Stimulated activated CD8-positive, alpha-beta memory T cell treated with anti-CD3 and anti-CD28 coated beads, Interleukin-15, amount 100 ng/mL, for 48 hours (primary cell): ENCODE results near the gene SYNGR3.
A peak's percentile ranks its signal among the peaks of the same experiment; 100 is the strongest.
"Not testable (repeated sequence)": the region's sequence is repeated elsewhere in the genome, so short reads cannot be mapped to it uniquely, and the experiment has no call there.

ENCODE experiments used
- DNase-seq, 2 donors: peaks; one replicate each; pipeline ENCODE4 v3.0.0-alpha.2; 2020; ENCODE audit warnings: low read depth in 2 of 2

Gene SYNGR3

DNA sequence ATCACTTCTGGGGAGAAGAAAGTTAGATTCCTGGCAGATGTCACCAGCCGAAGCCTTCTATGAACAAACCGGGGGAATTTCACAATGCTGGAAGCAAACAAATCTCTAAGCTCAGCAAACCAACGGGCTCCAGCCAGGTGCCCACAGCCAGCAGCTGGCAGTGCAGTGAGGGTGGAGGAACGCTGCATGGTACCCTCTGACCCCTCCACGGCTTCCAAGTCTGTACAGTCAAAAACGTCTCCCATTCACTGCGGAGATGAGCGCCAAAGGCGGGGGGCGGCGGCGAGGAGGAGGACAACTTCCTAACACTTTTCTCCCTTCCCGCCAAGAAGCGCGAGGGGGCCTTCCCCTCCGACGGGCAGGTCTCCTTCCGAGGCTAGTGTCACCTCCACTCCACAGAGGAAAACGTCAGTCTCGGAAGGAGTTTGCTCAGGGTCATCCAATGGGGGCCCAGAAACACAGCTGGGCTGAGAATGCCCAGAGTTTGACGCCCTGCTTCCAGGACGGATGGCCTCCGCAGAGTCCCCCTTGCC lies 18.9 kb downstream of the SYNGR3 start:
- DNase-seq = no peak

DNA sequence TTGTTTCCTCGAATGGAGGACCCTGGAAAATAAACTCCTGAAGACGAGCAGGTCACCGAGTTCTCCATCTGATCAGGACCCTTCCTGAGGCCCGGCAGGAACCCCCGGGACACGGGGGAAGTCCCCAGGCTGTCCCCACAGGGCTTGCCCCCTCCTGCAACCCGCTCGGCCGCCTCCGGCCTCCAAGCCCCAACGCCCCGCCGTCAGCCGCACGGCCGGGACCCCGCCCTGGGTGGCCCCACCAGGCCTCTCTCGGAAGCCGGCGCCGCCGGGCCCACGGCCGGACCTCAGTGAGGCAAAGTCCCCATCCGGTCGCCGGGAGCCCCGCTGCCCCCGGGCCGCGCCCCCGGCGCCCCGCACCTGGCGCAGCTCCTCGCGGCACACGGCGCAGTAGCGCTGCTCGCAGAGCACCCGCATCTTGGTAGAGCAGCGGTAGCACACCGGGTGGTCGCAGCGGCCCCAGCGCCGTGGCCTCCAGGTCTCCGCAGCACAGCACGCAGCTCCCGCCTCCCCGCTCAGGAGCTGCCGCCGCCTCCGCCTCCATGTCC lies 19.5 kb downstream of the SYNGR3 start:
- no peak for DNase-seq

DNA sequence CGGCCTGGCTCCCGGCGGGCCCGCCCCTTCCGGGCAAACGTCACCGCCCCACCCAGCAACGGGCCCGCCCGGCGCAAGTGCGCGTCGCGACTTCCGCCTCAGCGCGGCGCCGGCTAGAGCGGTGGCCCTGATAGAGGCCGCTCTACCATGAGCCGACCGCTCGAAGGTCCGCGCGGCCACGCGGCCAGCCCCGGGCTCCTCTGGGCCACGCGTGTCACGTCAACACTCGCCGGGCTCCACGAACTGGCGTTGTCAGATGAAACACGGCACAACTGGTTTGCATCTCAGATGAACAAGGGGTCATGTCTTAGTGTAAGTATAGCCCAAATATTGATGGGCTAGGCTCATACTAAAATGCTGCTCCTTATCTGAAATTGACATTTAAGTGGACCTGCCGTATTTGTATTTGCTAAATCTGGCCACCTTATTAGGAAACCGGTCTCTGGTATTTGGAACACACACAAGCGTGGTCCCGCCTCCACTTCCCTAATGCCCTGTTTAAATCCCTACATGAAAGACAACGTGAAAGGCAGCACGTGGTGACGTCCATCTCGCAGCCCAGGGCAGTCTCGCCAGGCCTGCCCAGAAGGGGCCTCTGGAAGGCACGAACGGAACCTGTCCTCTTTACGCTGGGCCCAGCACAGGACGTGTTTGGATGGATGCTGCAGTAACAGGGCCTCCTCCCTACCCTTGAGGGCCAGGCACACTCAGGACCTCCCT lies 20.2 kb downstream of the SYNGR3 start, which contains the start of gene ZNF598:
ZNF598 (minus strand) TSS at position 31 of the 720 bp plus-strand sequence.
- peak; percentile 68 to 73 for DNase-seq

DNA sequence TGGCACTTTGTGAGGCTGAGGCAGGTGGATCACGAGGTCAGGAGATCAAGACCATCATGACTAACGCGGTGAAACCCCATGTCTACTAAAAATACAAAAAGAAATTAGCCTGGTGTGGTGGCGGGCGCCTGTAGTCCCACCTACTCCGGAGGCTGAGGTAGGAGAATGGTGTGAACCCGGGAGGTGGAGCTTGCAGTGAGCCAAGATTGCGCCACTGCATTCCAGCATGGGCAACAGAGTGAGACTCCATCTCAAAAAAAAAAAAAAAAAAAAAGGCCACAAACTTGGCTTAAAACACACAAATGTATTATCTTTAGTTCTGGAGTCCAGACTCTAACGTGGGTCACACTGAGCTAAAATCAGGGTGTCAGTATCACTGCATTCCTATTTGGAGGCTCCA lies 22.0 kb downstream of the SYNGR3 start:
- DNase-seq = not testable (repeated sequence)

DNA sequence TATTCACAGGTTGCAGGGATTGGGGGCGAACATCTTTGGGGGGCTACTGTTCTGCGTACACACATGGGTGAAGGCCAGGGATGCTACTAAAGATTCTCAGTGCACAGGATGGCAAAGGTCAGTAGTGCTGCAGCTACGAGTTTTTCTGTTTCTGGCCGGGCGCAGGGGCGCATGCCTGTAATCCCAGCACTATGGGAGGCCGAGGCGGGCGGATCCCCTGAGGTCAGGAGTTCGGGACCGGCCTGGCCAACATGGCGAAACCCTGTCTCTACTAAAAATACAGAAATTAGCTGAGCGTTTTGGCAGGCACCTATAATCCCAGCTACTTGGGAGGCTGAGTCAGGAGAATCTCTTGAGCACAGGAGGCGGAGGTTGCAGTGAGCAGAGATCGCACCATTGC lies 23.8 kb downstream of the SYNGR3 start:
- no peak for DNase-seq

DNA sequence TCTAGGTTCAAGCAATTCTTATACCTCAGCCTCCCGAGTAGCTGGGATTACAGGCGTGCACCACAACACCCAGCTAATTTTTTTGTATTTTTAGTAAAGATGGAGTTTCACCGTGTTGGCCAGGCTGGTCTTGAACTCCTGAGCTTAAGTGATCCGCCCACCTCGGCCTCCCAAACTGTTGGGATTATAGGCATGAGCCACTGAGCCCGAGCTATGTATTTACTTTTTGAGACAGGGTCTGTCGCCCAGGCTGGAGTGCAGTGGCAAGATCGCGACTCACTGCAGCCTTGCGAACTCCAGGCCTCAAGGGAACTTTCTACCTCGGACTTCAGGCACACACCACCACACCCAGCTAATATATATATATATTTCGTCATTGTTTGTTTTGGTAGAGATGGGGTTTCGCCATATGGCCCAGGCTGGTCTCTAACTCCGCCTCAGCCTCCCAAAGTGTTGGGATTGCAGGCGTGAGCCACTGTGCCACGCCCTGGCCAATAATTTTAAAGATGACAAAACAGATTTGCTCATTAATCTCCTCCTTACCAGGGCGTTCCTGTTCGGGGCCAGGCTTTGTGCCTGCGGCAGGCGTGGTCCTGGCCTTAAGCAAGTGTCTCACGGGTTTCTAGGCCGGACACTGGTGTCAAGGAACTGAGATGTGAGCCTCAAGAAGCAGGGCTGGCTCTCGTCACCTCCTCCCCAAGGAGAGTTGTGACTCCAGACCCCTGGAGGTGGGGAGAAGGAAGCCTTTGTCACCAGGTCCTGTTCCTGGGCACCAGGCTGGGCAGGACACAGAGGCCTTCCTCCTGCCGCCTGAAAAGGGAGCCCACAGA lies 25.6 kb downstream of the SYNGR3 start:
- DNase-seq = no peak

DNA sequence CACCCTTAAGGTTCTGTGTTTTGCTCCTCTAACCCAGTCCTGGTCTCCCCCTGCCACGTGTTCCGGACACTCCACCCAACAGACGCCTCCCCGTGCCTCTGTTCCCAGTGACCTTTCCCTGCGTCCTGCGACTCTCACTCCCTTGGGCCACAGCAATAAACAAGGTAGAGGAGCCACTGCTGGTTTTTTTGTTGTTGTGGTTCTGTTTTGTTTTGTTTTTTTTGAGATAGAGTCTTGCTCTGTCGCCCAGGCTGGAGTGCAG lies 26.1 kb downstream of the SYNGR3 start:
- no peak for DNase-seq

DNA sequence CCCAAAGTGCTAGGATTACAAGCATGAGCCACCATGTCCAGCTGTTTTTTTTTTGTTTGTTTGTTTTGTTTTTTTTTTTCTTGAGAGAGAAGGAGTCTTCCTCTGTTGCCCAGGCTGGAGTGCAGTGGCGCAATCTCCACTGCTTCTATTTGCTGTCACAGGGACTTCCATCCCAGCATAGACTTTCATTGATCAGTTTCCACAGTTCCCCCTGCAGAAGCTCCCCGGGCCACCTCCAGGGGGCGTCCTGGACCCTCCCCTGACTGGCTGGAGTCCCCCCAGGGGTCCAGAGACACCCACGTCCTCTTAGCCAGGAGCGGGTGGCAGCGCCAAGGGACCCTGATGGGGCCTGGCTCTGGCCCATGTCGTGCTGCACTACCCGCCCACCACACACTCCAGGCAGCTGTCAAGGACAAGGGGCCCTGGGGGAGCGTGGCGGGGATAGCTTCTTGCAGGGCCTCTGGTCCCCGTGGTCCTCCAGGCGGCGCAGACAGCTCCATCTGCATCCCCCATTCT lies 26.7 kb downstream of the SYNGR3 start:
- DNase-seq = no peak

DNA sequence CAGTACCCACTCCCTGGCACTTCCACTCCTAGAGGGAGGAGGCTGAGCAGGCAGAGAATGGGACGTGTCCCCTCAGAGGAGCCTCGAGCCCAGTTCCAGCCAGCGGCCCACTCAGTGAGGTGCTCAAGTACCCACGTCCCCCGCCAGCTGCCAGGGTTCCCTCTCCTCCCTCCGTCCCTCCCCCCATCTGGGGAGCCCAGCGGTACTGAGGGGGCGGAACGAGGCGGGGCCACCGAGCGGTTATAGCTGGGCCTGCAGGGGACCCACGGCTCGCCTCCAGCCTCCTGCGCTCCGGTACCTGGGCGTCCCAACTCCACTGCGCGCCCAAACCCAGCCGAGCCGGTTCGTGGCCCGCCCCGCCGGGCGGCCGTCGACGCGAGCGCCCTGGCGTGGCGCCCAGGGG lies 29.7 kb downstream of the SYNGR3 start, which contains the start of gene NPW:
NPW (plus strand) TSS at position 268 of the 403 bp plus-strand sequence.
- peak; percentile 28 to 38 for DNase-seq

DNA sequence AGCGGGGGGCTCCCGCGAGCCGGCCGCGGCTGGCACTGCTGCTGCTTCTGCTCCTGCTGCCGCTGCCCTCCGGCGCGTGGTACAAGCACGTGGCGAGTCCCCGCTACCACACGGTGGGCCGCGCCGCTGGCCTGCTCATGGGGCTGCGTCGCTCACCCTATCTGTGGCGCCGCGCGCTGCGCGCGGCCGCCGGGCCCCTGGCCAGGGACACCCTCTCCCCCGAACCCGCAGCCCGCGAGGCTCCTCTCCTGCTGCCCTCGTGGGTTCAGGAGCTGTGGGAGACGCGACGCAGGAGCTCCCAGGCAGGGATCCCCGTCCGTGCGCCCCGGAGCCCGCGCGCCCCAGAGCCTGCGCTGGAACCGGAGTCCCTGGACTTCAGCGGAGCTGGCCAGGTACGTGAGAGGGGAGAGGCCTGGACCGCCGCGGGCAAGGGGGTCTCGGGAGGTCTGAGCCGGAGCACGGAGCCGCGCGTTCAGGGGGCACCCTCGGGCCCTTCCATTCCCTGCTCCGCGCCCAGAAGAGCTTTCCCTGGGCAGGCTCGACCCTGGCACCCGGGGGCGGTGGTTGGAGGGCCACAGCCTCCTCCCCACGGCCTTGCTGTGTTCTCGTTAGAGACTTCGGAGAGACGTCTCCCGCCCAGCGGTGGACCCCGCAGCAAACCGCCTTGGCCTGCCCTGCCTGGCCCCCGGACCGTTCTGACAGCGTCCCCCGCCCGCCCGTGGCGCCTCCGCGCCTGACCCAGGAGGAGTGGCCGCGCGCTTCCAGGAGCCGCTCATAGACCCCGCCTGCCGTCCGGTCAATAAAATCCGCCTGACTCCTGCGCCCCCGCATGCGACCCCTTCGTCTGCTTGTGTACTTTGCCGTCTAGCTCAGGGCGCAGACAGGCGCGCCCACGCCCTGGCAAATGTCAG lies 30.4 kb downstream of the SYNGR3 start:
- no peak for DNase-seq

DNA sequence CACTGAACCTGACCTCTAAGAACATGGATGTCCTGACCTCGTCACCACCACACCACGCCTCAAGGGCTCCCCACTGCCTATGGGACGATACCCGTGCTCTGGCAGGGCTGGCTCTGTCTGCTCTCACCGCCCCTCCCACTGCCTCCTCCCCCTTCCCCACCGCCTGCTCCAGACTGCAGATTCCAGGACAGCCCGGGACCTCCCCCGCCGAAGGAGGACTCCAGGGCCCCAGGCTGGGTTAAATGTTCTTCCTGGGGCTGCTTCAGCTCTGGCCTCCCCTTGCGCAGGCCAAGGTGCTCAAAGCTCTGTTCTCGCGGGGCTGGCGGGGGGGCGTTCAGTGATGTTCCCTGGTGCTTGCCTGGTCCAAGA lies 32.9 kb downstream of the SYNGR3 start:
- DNase-seq = no peak

DNA sequence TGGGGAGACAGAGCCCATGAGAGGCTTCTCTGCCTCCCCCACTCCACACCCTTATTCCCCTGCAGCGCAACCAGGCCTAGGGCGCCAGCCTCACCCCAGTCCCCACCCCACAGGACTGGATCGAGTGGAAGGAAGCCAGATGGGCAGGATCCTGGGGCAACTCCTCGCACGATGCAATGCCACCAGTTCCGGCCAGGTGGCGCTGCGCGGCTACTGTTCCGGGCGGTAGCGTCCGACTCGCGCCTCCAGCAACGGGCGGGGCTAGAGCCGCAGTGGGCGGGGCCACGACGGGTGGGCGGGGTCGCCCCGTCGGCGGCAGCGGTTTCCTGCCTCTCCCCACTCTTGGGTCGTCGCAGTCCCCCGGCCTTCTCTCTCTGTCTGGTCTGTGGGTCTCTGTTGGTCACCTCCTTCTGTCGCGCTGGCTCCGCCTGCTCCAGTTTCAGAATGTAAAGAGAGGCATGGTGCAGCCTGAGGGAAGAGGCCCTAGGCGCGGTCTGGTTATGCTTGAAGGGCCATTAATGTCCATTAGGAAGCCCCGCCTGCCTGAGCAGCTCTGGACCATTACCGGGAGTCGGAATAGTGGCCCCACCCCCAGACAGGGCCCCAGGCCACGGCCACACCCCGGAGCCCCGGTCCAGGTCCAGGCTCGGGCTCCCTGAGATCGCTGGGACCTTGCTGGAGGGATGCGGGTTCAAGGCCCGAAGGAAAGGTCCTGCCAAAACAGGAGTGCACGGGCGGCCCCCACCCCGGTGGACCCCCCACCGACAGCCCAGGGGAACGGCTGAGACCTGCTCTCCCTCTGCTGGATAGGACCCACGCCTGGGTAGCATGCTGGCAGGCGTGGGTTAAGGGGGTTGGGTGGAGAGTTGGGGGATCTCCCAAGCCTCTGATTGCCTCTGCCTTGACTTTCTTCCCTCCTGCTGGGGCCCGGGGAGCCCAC lies 33.6 kb downstream of the SYNGR3 start:
- peak; percentile 88 to 91 for DNase-seq

DNA sequence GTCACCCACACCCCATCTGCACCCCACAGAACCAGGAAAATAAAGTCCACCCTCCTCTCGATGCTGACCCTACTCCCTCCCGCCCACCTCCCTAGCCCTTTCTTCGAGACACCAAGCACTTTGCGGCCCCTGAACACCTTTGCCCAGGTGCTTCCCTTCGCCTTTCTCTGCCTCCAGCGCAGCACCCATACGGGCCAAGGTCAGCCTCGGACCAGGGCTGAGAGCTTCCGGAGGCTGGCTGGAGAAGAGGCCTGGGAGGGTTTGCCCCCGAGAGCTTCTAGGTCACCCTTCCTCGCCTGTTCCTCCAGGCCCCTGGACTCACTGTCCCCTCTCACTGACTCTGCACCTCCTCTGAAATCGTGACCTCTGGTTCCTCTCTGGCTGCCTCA lies 34.3 kb downstream of the SYNGR3 start:
- DNase-seq = no peak

DNA sequence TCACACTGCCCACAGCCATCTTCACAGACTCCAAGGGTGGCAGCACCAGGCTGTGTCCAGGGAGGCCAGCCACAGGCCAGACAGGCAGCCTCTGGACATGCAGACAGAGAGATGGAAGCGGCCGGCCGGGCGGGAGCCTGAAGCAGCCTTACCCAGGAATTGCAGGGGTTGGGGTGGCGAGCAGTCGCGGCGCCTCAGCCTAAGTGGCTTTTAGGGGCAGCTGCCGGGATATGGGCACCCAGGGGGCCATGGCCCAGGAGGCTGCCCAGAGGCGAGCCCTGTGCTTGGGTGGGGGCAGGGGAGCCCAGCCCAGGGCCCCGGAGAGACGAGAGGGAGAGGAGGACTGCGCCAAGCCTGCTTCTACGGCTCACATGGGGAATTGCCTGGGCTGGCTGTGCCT lies 35.5 kb downstream of the SYNGR3 start:
- DNase-seq = no peak

DNA sequence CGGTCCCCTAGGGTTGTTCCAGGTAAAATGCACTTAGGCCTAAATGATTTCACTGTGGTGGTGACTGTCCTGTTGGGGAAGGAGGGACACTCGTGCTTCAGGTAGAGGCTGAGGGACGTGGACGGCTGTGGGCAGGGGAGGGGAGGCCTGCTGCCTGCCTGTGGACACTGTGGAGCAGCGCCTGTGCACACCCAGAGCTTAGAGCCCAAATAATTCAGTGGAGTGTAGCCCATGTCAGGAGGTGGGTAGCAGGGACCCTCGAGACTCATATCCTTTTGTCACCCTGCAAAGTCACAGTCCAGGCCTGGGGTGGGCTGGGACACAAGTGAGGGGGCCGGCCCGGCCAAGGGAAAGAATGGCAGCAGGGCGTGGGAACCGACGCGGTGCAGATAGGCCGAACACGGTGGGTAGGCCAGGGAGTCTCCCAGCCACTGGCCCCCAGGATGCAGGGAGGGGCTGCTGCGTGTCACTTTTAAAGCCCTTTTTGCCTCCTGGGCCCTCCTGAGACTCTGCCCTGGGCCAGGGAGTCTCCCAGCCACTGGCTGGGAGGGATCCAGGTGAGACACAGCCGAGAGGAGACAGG lies 36.2 kb downstream of the SYNGR3 start:
- no peak for DNase-seq

DNA sequence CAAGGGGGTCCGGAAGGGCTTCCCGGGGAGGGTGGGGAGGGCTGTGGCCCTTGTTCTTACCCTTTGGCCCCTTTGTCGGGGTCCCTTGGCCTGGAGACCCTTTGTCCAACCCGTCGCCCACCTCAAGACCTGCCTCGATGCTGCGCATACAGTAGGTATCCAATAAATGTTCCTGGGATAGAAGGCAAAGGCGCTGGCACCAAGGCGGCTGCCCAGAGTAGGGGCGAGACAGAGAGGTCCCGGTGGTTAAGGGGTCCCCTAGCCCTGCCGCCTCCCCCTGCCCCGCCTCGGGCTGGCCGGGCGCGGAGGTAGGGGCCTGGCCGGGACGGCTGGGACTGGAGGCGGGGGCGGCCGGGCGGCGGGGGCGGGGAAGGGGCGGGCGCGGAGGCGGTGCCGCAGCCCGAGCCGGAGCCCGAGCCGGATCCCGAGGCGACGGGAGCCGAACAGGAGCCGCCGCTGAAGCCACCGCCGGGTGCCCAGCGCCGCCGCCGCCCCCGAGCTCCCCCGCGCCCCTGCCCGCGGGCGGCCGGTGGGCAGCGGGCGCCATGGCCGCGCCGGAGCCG lies 36.8 kb downstream of the SYNGR3 start, which contains the start of gene NHERF2:
NHERF2 (plus strand) TSS at position 442 of the 563 bp plus-strand sequence; CDS start at position 546, 104 bp downstream.
- DNase-seq = no peak

DNA sequence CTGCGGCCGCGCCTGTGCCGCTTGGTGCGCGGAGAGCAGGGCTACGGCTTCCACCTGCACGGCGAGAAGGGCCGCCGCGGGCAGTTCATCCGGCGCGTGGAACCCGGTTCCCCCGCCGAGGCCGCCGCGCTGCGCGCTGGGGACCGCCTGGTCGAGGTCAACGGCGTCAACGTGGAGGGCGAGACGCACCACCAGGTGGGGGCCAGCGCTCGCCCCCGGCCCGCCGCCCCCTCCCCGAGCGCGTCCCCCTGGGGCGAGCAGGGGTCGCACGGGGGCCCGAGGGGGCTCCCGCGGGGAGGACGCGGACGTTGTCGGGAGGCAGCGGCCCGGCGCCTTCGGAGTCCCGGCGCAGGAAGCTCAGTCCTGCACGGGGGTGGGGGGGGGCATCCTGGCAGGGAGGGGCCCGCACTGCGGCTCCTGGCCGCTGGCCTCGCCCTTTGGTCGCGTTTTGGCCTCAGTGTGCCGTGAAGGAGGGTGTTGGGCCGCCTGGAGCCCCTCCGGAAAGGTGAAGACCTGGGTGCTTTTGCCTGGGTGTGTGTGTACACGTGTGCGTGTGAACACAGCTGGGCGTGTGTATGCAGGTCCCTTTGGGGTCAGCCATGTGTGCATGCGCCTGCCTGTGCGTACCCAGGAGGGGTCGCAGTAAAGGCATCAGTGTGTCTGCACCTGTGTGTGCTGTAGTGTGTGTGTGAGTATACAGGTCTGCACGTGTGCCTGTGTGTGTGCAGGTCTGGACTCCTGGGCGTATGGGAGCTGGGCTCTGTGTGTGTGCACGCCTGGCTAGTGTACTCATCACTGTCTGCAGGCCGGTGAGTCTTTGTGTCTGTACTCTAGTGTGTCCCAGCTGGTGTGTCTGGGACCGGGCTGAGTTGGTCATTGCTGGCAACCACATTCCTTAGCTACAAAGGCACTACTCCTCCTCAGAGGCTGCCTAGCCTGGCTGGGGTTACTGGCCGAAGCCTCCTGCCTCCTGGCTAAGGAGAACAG lies 37.5 kb downstream of the SYNGR3 start:
- DNase-seq = no peak

DNA sequence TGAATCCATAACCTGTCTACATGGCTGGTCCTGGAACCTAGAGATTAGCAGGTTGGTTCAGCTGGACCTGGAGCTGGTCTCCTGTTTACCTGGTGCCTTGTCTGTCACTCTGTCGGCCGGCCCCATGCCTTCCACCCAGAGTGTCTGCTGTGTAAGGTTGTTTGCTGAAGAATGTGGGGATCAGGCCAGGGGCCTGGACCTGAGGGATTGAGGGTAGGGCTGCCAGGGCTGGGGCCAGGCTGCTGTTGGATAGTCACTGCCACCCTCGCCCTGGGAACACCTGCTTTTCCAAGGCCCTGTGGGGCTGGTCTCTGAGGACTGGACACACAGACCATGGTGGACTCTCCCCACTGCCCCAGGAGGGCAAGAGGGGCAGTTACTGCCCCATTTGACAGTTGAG lies 38.4 kb downstream of the SYNGR3 start:
- no peak for DNase-seq
